ENCODE data around the gene IDS.
"Not testable (repeated sequence)": the region's sequence is repeated elsewhere in the genome, so short reads cannot be mapped to it uniquely, and the experiment has no call there.

IDS gene

DNA sequence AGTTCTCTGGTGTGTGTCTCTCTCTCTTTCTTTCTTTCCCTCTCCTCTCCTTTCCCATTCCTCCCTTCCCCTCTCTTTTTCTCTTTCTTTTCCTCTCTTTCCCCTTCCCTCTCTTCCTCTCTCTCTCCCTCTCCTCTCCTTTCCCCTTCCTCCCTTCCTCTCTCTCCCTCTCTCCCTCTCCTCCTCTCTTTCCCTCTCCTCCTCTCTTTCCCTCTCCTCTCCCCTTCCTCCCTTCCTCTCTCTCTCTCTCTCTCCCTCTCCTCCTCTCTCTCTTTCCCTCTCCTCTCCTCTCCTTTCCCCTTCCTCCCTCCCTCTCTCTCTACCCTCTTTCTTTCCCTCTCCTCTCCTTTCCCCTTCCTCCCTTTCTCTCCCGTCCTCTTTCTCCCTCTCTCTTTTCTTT, 23.3 kb upstream of the IDS start:
- DNase-seq (ENCODE audit: extremely low spot score, insufficient read length, low read depth), result no peak
- no peak for FAIRE-seq

- FAIRE-seq (peak; percentile 94), DNase-seq (ENCODE audit: extremely low spot score, insufficient read length, low read depth) (no peak)
Observed at GRCh38 chrX:149527705-149528104, 22.6 kb upstream of the IDS start.

DNA sequence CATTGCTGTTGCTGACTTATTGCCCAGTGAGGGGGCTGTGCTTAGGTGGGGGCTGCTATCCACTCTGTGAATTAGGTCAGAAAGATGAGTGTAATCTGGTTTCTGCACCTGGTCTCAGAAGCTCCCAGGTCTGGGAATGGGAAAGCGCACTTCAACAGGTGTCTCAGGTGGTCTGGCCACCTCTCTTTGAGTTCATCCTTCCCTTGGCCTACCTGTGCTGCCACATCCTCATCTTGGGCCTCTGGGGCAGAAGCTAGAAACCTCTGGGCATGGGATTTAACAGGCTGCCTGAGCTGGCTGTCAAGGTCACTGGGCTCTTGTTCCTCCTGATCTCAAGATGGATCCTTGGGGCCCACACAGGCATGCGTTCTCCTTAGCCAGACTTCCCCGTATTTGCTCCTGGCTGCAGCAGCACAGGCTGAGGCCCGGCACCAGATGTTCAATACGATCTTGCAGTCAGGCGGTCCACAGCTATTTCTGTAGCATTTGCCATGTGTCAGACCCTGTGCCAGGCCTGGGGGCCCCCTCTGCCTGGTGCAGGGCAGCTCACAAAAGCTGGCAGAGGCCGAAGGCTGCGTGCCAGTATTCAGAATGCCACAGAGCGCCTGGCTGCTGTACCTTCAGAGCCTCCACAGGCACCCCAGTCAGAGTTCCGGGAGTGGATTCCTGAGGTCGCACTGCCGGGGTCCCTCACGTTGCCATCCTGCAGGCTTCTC, 21.4 kb upstream of the IDS start:
- FAIRE-seq, result peak; percentile 54

GRCh38 chrX:149525903-149526302, 20.8 kb upstream of the IDS start:
- not testable (repeated sequence) for FAIRE-seq; DNase-seq (ENCODE audit: extremely low spot score, insufficient read length, low read depth)

More for the DNA sequence above, 21.4 kb upstream of the IDS start:
- not testable (repeated sequence) for DNase-seq (ENCODE audit: extremely low spot score, insufficient read length, low read depth)

GRCh38 chrX:149525389-149525788, 20.3 kb upstream of the IDS start:
- peak; percentile 100 for FAIRE-seq
- not testable (repeated sequence) for DNase-seq (ENCODE audit: extremely low spot score, insufficient read length, low read depth)

DNA sequence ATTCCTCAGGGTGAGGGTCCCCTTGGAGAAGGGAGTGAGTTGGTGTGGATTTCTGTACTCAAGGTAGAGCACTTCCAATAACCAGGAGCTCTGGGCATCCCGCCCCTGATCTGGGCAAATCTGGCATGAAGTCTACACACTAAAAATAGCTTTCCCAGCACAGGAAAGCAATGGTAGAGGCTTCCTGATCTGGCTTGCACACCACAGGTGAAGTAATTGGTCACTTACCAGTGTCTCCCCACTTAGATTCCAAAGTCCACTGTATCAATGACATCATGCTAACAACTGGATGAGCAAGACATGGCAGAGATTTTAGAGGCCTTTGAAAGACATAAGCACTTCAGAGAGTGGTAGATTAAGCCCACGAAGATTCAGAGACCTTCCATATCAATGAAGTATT, 17.8 kb upstream of the IDS start:
- DNase-seq (ENCODE audit: extremely low spot score, insufficient read length, low read depth) (no peak), FAIRE-seq (no peak)

GRCh38 chrX:149521438-149521837, 16.3 kb upstream of the IDS start:
- DNase-seq (ENCODE audit: extremely low spot score, insufficient read length, low read depth), result no peak
- FAIRE-seq, result no peak

GRCh38 chrX:149520636-149521277, 15.7 kb upstream of the IDS start:
- peak; percentile 35 for FAIRE-seq
- DNase-seq (ENCODE audit: extremely low spot score, insufficient read length, low read depth), result not testable (repeated sequence)

GRCh38 chrX:149518236-149518635, 13.1 kb upstream of the IDS start:
- DNase-seq (ENCODE audit: extremely low spot score, insufficient read length, low read depth) (no peak), FAIRE-seq (no peak)

- no peak for DNase-seq (ENCODE audit: extremely low spot score, insufficient read length, low read depth)
- peak; percentile 67 for FAIRE-seq
Observed at GRCh38 chrX:149517308-149517707, 12.2 kb upstream of the IDS start.

- DNase-seq (ENCODE audit: extremely low spot score, insufficient read length, low read depth) (no peak), FAIRE-seq (no peak)
Observed at GRCh38 chrX:149516604-149517003, 11.5 kb upstream of the IDS start.

GRCh38 chrX:149515954-149516602, 11.0 kb upstream of the IDS start:
- FAIRE-seq, result no peak
- DNase-seq (ENCODE audit: extremely low spot score, insufficient read length, low read depth), result no peak

- FAIRE-seq, result no peak
Observed at GRCh38 chrX:149513825-149514428, 8.8 kb upstream of the IDS start.

GRCh38 chrX:149512225-149512885, 7.2 kb upstream of the IDS start:
- FAIRE-seq (peak; percentile 86), DNase-seq (ENCODE audit: extremely low spot score, insufficient read length, low read depth) (no peak)

More at GRCh38 chrX:149513825-149514428, 8.8 kb upstream of the IDS start:
- DNase-seq (ENCODE audit: extremely low spot score, insufficient read length, low read depth), result no peak

GRCh38 chrX:149511081-149511480, 6.0 kb upstream of the IDS start:
- DNase-seq (ENCODE audit: extremely low spot score, insufficient read length, low read depth) (no peak), FAIRE-seq (no peak)

GRCh38 chrX:149510386-149510785, 5.3 kb upstream of the IDS start:
- FAIRE-seq, result peak; percentile 12

DNA sequence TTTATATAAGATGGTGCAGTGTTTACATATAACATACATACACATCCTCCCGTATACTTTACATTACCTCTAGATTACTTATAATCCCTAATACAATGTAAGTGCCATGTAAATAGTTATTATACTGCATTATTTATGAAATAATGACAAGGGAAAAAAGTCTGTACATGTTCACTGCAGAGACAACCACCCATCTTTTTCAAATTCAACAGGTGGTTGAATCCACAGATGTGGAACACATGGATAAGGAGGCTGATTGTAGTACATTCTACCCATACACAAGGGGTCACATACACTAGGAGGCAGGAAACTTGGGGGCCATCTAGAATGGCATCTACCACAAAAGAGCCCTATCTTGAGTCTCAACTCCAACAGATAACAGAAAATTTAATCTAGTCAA, 3.4 kb upstream of the IDS start:
- no peak for DNase-seq (ENCODE audit: extremely low spot score, insufficient read length, low read depth)
- FAIRE-seq, result no peak

More at GRCh38 chrX:149510386-149510785, 5.3 kb upstream of the IDS start:
- no peak for DNase-seq (ENCODE audit: extremely low spot score, insufficient read length, low read depth)

DNA sequence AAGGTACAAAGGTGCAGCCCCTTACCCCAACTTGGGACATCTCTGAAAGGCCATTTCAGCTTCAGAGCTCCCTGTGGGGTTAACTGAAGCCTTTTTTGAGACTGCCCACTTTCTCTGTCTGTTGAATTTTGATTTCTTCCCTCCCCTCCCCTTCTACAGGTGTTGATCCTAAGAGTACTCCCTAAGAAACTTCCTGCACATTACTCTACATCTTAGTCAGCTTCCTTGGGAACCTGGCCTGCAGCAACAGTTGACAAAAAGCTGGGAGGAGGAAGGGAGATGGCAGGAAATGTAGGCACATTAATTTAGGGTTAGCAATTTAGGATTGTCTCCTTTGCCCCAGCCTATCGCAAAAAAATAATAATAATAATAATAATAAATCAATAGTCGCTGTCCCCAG, 1.2 kb upstream of the IDS start:
- DNase-seq (ENCODE audit: extremely low spot score, insufficient read length, low read depth), result no peak
- FAIRE-seq, result no peak

DNA sequence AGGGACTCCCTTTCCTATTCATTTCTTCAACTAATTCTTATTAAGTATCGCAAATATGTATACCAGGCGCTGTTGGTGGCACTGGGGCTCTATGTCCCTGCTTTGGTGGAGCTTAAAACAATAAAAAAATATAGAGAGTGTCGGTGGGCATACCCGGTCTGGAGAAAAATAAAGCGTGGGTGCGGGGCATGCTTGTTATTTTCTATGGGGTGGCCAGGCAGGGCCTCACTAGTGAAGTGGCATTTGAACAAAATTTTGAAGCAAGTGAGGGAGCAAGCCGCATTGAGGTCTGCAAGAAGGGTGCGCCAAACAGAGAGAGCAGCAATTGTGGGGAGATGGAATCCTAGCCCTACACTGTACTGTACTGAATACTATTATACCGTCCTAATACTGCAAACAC, 565 bp upstream of the IDS start:
- no peak for FAIRE-seq

DNA sequence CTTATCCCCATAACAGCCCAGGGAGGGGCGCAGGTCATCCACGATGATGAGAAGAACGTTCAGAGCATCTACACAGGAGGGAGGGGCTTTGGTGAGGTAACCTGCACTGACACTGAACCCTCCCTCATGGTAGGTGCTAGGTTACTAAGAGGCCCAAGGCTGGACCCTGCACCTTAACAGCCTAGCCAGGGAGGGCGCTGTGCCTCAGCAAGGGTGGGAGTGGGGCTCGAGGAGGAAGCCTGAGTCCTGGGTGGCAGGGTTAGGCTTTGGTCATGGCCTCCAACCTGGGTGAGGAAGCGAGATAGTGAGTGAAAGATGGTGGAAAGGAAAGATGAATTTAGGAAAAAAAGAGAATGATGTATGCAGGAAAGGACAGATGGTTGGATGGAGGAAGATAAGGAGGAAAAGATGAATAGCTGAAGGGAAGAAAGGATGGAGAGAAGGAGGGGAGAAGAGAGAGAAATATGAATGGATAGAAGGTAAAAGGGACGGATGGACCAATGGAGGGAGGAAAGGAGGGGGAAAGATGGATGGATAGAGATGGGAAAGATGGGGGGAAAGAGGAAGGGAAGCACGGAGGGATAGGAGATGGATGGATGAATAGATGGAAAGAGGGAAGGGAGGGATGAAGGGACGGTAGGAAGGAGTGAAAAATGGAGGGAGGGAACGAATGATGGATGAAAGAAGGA, 736 bp downstream of the IDS start:
- no peak for DNase-seq (ENCODE audit: extremely low spot score, insufficient read length, low read depth)
- no peak for FAIRE-seq

More for the DNA sequence above, 565 bp upstream of the IDS start:
- no peak for DNase-seq (ENCODE audit: extremely low spot score, insufficient read length, low read depth)
